Type B pancreatic cell (in vitro differentiated cells): ENCODE results near the gene FPR1. TPM values are rescaled to one million over a fixed set of nuclear protein-coding genes. Genes with fewer than 3 reads are reported as not detected.
"Not testable (repeated sequence)": the region's sequence is repeated elsewhere in the genome, so short reads cannot be mapped to it uniquely, and the experiment has no call there.

Source experiments
- DNase-seq: peaks from one replicate; pipeline ENCODE4 v3.0.0; 2021; ENCODE audit warnings: mixed read lengths; ENCODE audit not compliant: unreplicated experiment; ENCODE audit errors: extremely low spot score
- H3K27ac Mint-ChIP-seq: 2 replicates; pipeline ENCODE4 v1.8.0; 2021; ENCODE audit warnings: mild to moderate bottlenecking, mixed read lengths
- H3K27me3 Mint-ChIP-seq: 2 replicates; pipeline ENCODE4 v1.8.0; 2021; ENCODE audit warnings: mixed read lengths
- H3K36me3 Mint-ChIP-seq: 2 replicates; pipeline ENCODE4 v1.8.0; 2021; ENCODE audit warnings: mixed read lengths
- H3K4me1 Mint-ChIP-seq: one replicate; pipeline ENCODE4 v1.8.0; 2021; ENCODE audit warnings: mixed read lengths; ENCODE audit not compliant: unreplicated experiment
- H3K4me3 Mint-ChIP-seq: 2 replicates; pipeline ENCODE4 v1.8.0; 2021; ENCODE audit warnings: mild to moderate bottlenecking, mixed read lengths
- H3K9me3 Mint-ChIP-seq: 2 replicates; pipeline ENCODE4 v1.8.0; 2021; ENCODE audit warnings: mixed read lengths
- CTCF ChIP-seq: fragments of 200-600 bp; sonication (generic); conservative IDR thresholded peaks from 2 replicates; pipeline ENCODE4 v1.5.0; 2021; ENCODE audit warnings: antibody characterized with exemption, mild to moderate bottlenecking
- total RNA-seq: library from RNA; stranded (reverse); gene quantifications from 2 replicates; pipeline ENCODE4 v1.2.1, GENCODE V29; 2021; ENCODE audit warnings: low replicate concordance

FPR1 gene
- total RNA-seq, 1 donor from 2014 or later, result not detected

DNA sequence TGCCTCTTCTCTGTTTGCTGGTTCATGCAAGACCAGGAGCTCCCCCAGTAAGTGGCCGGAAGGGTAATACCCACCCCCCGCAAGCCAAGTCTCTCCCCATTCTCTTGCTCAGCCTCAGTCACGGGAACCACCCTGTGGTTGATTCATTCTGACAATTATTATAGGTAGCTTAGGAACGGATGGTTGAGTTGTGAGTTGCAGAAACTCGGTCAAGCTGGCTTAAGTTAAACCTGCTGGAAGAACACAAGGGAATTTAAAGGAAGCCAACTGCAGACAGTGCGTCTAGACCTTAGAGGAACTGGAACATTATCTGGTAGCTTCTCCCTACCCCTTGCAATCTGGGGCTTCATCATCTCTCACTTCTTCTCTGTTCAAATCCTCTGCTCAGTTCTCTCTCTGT lies 8.9 kb downstream of the FPR1 start:
- peaks cover 3% of the 10 kb centered on the region for H3K27me3 Mint-ChIP-seq
- no peak for DNase-seq
- no peaks in the 10 kb centered on the region for H3K9me3 Mint-ChIP-seq
- no peaks in the 10 kb centered on the region for H3K36me3 Mint-ChIP-seq
- no peak overlapping the region for H3K27ac Mint-ChIP-seq
- no peaks in the 10 kb centered on the region for H3K4me1 Mint-ChIP-seq
- H3K4me3 Mint-ChIP-seq, result no peak overlapping the region
- TF ChIP-seq CTCF, result no peak

DNA sequence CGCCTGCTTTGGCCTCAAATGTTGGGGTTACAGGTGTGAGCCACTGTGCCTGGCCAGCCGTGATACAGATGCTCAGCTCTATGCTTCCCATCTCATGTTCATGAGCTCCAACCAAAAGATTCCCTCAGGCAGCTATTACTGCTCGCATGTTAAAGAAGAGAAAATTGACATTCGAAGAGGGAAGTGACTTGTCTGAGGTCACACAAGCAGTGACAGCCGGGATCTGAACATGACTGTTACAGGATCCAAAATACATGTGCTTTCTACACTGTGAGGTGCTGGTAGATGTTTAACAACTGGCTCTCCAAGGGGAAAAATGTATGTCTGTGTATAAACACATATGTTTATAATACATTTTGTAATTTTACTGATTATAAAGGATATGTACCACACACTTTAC lies 11.3 kb downstream of the FPR1 start:
- H3K27me3 Mint-ChIP-seq, result peaks cover 6% of the 10 kb centered on the region

DNA sequence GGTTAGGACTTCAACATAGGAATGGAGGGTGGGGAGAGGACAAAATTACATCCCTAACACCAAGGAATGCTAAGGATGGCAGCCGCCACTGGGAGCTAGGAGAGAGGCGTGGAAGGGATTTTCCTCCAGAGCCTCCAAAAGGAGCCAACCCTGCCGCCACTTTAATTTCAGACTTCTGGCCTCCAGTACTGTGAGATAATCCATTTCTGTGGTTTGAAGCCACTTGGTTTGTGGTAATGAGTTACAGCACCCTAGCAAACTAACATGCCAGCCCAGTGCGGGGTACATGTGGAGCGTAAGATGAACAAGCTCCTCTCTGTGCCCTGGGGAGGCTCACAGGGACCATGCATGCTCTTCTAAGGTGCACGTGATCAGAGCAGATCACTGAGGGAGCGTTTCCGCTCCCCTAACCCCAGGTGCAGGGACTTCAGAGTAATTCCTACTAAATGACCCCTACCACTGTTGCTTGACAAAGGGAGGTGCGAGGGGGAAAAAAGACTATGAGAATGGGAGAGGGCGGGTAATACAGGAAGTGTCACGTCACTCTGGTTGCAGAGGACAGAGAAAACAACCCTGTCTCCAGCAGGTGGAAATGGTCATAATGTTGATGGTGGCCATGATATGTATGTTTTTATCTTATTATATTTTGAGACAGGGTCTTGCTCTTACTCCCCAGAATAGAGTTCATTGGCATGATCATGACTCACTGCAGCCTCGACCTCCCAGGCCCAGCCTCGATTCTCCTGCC lies 12.0 kb downstream of the FPR1 start:
- H3K4me1 Mint-ChIP-seq, result no peaks in the 10 kb centered on the region
- H3K9me3 Mint-ChIP-seq, result no peaks in the 10 kb centered on the region
- H3K27ac Mint-ChIP-seq, result no peak overlapping the region
- H3K4me3 Mint-ChIP-seq, result no peak overlapping the region
- no peaks in the 10 kb centered on the region for H3K36me3 Mint-ChIP-seq
- no peak for TF ChIP-seq CTCF
- H3K27me3 Mint-ChIP-seq, result peaks cover 6% of the 10 kb centered on the region
- DNase-seq, result no peak

More for the DNA sequence above, 11.3 kb downstream of the FPR1 start:
- Mint-ChIP-seq H3K27ac (no peak overlapping the region), H3K9me3 (no peaks in the 10 kb centered on the region), H3K4me3 (no peak overlapping the region), H3K36me3 (no peaks in the 10 kb centered on the region), H3K4me1 (no peaks in the 10 kb centered on the region)
- TF ChIP-seq CTCF, result no peak
- DNase-seq, result no peak

- not testable (repeated sequence) for H3K9me3 Mint-ChIP-seq, DNase-seq, H3K4me1 Mint-ChIP-seq, H3K4me3 Mint-ChIP-seq, H3K27me3 Mint-ChIP-seq, H3K27ac Mint-ChIP-seq, H3K36me3 Mint-ChIP-seq
Observed at GRCh38 chr19:51738523-51738922, 13.2 kb downstream of the FPR1 start.

DNA sequence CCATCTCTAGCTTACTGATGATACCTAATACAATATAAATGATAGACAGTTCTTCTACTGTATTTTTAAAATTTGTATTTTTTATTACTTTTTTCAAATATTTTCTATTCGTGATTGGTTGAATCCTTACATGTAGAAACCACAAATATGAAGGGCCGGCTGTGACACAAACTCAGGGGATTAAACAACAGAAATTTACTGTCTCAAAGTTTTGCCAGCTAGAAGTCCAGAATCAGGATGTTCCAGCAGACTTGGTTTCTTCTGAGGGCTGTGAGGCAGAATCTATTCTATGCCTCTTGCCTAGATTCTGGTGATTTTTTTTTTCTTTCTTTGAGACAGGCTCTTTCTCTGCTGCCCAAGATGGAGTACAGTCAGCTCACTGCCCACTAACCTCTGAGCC lies 13.8 kb downstream of the FPR1 start:
- no peak for TF ChIP-seq CTCF
- peaks cover 6% of the 10 kb centered on the region for H3K27me3 Mint-ChIP-seq
- no peaks in the 10 kb centered on the region for H3K4me1 Mint-ChIP-seq
- H3K27ac Mint-ChIP-seq, result no peak overlapping the region
- no peaks in the 10 kb centered on the region for H3K9me3 Mint-ChIP-seq
- no peaks in the 10 kb centered on the region for H3K36me3 Mint-ChIP-seq
- H3K4me3 Mint-ChIP-seq, result no peak overlapping the region
- no peak for DNase-seq

DNA sequence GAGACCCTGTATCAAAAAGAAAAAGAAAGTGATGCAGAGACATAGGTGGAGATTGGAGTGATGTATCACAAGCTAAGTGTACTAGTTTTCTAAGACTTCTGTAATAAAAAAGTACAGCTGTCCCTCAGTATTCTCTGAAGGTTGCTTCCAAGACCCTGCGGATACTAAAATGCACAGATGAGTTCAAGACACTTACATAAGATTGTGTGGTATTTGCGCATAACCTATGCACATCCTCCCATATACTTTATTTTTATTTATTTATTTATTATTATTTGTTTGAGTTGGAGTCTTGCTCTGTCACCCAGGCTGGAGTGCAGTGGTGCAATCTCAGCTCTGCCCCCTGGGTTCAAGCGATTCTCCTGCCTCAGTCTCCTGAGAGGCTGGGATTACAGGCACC lies 14.3 kb downstream of the FPR1 start:
- no peak overlapping the region for H3K4me3 Mint-ChIP-seq
- peaks cover 6% of the 10 kb centered on the region for H3K27me3 Mint-ChIP-seq
- no peak for TF ChIP-seq CTCF
- H3K4me1 Mint-ChIP-seq, result no peaks in the 10 kb centered on the region
- no peaks in the 10 kb centered on the region for H3K36me3 Mint-ChIP-seq
- DNase-seq, result no peak
- H3K9me3 Mint-ChIP-seq, result no peaks in the 10 kb centered on the region
- H3K27ac Mint-ChIP-seq, result no peak overlapping the region
